HepG2 (cell line): ENCODE results near the gene NFATC1. TPM values are rescaled to one million over a fixed set of nuclear protein-coding genes. Genes with fewer than 3 reads are reported as not detected.

Experiments
- ATAC-seq: fragments of 200-7000 bp; cut with Tn5 transposase; 3 replicates; pipeline ENCODE4 v1.9.1; 2020; ENCODE audit warnings: mild to moderate bottlenecking, moderate library complexity
- BruUV-seq: library from RNA; stranded (reverse); fragments of 400-500 nt; replicated peaks from 2 replicates; lab custom pipeline; 2021; lab: Mats Ljungman, UMichigan
- CTCF ChIA-PET: fragments of 300-600 bp; formaldehyde crosslinking; extraction: SDS; loops from one replicate; lab custom pipeline; 2021; ENCODE audit warnings: low total read pairs, inconsistent platforms, low intra/inter-chr PET ratio; lab: Yijun Ruan, JAX
- POLR2A ChIA-PET: fragments of 350-600 bp; sonication (Branson Sonifier 250); formaldehyde crosslinking; loops from one replicate; lab custom pipeline; 2020; ENCODE audit warnings: antibody characterized with exemption, inconsistent platforms; lab: Yijun Ruan, JAX
- DNase-seq: peaks from one replicate; pipeline ENCODE4 v3.0.0-alpha.2; 2015; ENCODE audit warnings: low spot score
- FAIRE-seq: peaks from 3 replicates; lab custom pipeline; 2011; peaks lifted over from hg19 to GRCh38; lab: Jason Lieb, UNC
- H2AFZ ChIP-seq: one replicate; pipeline ENCODE4 v1.6.1; 2011; ENCODE audit warnings: low read length, inconsistent platforms
- H3K27ac ChIP-seq: fragments of 300-600 bp; 3 replicates; pipeline ENCODE4 v1.8.0; 2011; ENCODE audit warnings: mixed run types, mild to moderate bottlenecking, mixed read lengths, low read length, inconsistent platforms; ENCODE audit not compliant: insufficient read depth; ENCODE audit errors: extremely low read length
- H3K27me3 ChIP-seq, 2 experiments: fragments of 200-600 bp in 1 of 2; 2 replicates in 1 of 2; 3 replicates in 1 of 2; pipeline versions ENCODE4 v1.6.0 to v1.8.0; 2011; ENCODE audit warnings: low read length in 2 of 2, mild to moderate bottlenecking in 2 of 2, moderate library complexity in 2 of 2, inconsistent platforms in 1 of 2; ENCODE audit not compliant: insufficient read depth in 2 of 2, control insufficient read depth in 1 of 2
- H3K36me3 ChIP-seq, 2 experiments: fragments of 200-600 bp in 1 of 2; replicated peaks in 1 of 2; 2 replicates in 1 of 2; 3 replicates in 1 of 2; pipeline versions ENCODE4 v1.5.1 to v1.8.0; 2011; ENCODE audit warnings: low read length in 2 of 2, inconsistent platforms in 1 of 2; ENCODE audit not compliant: insufficient read depth in 2 of 2, control insufficient read depth in 1 of 2
- H3K4me1 ChIP-seq: 2 replicates; pipeline ENCODE4 v1.5.1; 2012; ENCODE audit warnings: low read length, inconsistent platforms; ENCODE audit not compliant: insufficient read depth
- H3K4me2 ChIP-seq: 2 replicates; pipeline ENCODE4 v1.6.0; 2011; ENCODE audit warnings: low read depth, low read length, inconsistent platforms
- H3K4me3 ChIP-seq, 3 experiments: fragments of 200-600 bp in 1 of 3; sonication (generic), shearing (Covaris generic) in 1 of 3; replicated peaks in 1 of 3; 2 replicates each; pipeline ENCODE4 v1.5.1; 2011 to 2016; ENCODE audit warnings: low read length in 3 of 3, inconsistent platforms in 2 of 3, low read depth in 2 of 3, mild to moderate bottlenecking in 2 of 3, control low read depth in 1 of 3, mixed read lengths in 1 of 3; ENCODE audit not compliant: insufficient read depth in 1 of 3
- H3K79me2 ChIP-seq: one replicate; pipeline ENCODE4 v1.6.1; 2011; ENCODE audit warnings: low read length, inconsistent platforms; ENCODE audit not compliant: insufficient read depth
- H3K9ac ChIP-seq: 2 replicates; pipeline ENCODE4 v1.6.0; 2011; ENCODE audit warnings: mild to moderate bottlenecking, low read depth, low read length, inconsistent platforms; ENCODE audit not compliant: insufficient read depth
- H3K9me3 ChIP-seq: 2 replicates; pipeline ENCODE4 v1.5.1; 2012; ENCODE audit warnings: mild to moderate bottlenecking, low read length
- H4K20me1 ChIP-seq: 2 replicates; pipeline ENCODE4 v1.6.0; 2011; ENCODE audit warnings: inconsistent platforms, mild to moderate bottlenecking, low read length, moderate library complexity; ENCODE audit not compliant: insufficient read depth
- FOXA3 ChIP-seq: IDR thresholded peaks from 2 replicates; pipeline ENCODE4 v1.6.1; 2016; ENCODE audit warnings: missing genetic modification reagents, missing compliant biosample characterization
- HOXA7 ChIP-seq: sonication (generic); formaldehyde crosslinking; IDR thresholded peaks from 2 replicates; pipeline ENCODE4 v1.8.1; 2022; ENCODE audit warnings: mild to moderate bottlenecking, missing genetic modification reagents, moderate library complexity
- MEIS2 ChIP-seq: sonication (generic); formaldehyde crosslinking; IDR thresholded peaks from 2 replicates; pipeline ENCODE4 v1.9.0; 2021; ENCODE audit warnings: mild to moderate bottlenecking, missing genetic modification reagents
- NR2C2 ChIP-seq: sonication (generic); formaldehyde crosslinking; IDR thresholded peaks from 2 replicates; pipeline ENCODE4 v1.4.0; 2020; ENCODE audit warnings: missing genetic modification reagents, mild to moderate bottlenecking, moderate library complexity, borderline replicate concordance
- REPIN1 ChIP-seq: sonication (generic); formaldehyde crosslinking; IDR thresholded peaks from 2 replicates; pipeline ENCODE4 v1.8.0; 2022; ENCODE audit warnings: missing genetic modification reagents, low read depth, mild to moderate bottlenecking, borderline replicate concordance
- SETDB1 ChIP-seq: sonication (generic); formaldehyde crosslinking; IDR thresholded peaks from 2 replicates; pipeline ENCODE4 v1.5.1; 2020; ENCODE audit warnings: missing genetic modification reagents, mild to moderate bottlenecking, borderline replicate concordance
- ZBTB38 ChIP-seq: sonication (generic); formaldehyde crosslinking; IDR thresholded peaks from 2 replicates; pipeline ENCODE4 v1.5.1; 2020; ENCODE audit warnings: mild to moderate bottlenecking, missing genetic modification reagents
- ZFY ChIP-seq: sonication (generic); formaldehyde crosslinking; IDR thresholded peaks from 2 replicates; pipeline ENCODE4 v1.4.0; 2020; ENCODE audit warnings: missing genetic modification reagents
- ZNF207 ChIP-seq: fragments of 450-650 bp; IDR thresholded peaks from 2 replicates; pipeline ENCODE4 v1.6.1; 2016; ENCODE audit warnings: antibody characterized with exemption, borderline replicate concordance
- ZNF230 ChIP-seq: sonication (generic); formaldehyde crosslinking; IDR thresholded peaks from 2 replicates; pipeline ENCODE4 v1.4.0; 2020; ENCODE audit warnings: mild to moderate bottlenecking, missing genetic modification reagents
- ZNF383 ChIP-seq: sonication (generic); formaldehyde crosslinking; IDR thresholded peaks from 2 replicates; pipeline ENCODE4 v1.4.0; 2020; ENCODE audit warnings: missing genetic modification reagents, mild to moderate bottlenecking, borderline replicate concordance
- ZNF431 ChIP-seq: sonication (generic); formaldehyde crosslinking; IDR thresholded peaks from 2 replicates; pipeline ENCODE4 v1.9.0; 2022; ENCODE audit warnings: missing genetic modification reagents, low read depth, mild to moderate bottlenecking, borderline replicate concordance
- WGBS: methylation state at CpG from one replicate; pipeline ENCODE4 v1.1.6; 2017; ENCODE audit warnings: low lambda C conversion rate; 5-methylcytosine and 5-hydroxymethylcytosine counted together
- in situ Hi-C: cut with HindIII; loops from 2 replicates; pipeline ENCODE4 v1.10.0; 2017; ENCODE audit warnings: low pct_unique_long_range_greater_than_20kb; ENCODE audit not compliant: extremely low pct_ligation_motif_present
- intact Hi-C: fragments of 100-400 bp; cut with micrococcal nuclease; formaldehyde crosslinking; loops from one replicate; pipeline ENCODE4 v1.10.0; 2022; ENCODE audit not compliant: unreplicated experiment
- polyA plus RNA-seq, 8 experiments: library from polyadenylated mRNA; depleted of rRNA in 3 of 8; stranded (reverse) in 7 of 8; unstranded in 1 of 8; fragments of >200 nt; fragmentation: Illumina TruSeq in 4 of 8; extraction: Trizol in 4 of 8; gene quantifications; 2 replicates each; pipeline versions ENCODE4 v1.2.1 to v1.2.3, GENCODE V29; 2011 to 2016; ENCODE audit warnings: low read depth in 4 of 8, missing spikeins in 1 of 8, mixed read lengths in 1 of 8; ENCODE audit not compliant: insufficient read depth in 1 of 8
- total RNA-seq, 5 experiments: library from RNA; depleted of rRNA; stranded (reverse); fragments of >200 nt; fragmentation: Illumina TruSeq; extraction: Trizol; gene quantifications; 2 replicates each; pipeline ENCODE4 v1.2.3, GENCODE V29; 2016; ENCODE audit warnings: low read depth in 1 of 5
- TF ChIP-seq, protein P1 (sequence below): sonication (generic); formaldehyde crosslinking; IDR thresholded peaks from 2 replicates; pipeline ENCODE4 v1.5.1; 2020; ENCODE audit warnings: mild to moderate bottlenecking, missing genetic modification reagents, borderline replicate concordance
- TF ChIP-seq, protein P2 (sequence below): IDR thresholded peaks from 2 replicates; pipeline ENCODE4 v1.6.1; 2016; ENCODE audit warnings: mild to moderate bottlenecking
- TF ChIP-seq, protein P3 (sequence below): sonication (generic); formaldehyde crosslinking; IDR thresholded peaks from 2 replicates; pipeline ENCODE4 v1.8.1; 2023; ENCODE audit warnings: mild to moderate bottlenecking, moderate library complexity, missing genetic modification reagents

The NFATC1 gene
- total and polyA plus RNA-seq, 2 of the 13 experiments (the other 11 are each of a cell fraction or from before 2014, with no cell fraction given), result not detected

DNA sequence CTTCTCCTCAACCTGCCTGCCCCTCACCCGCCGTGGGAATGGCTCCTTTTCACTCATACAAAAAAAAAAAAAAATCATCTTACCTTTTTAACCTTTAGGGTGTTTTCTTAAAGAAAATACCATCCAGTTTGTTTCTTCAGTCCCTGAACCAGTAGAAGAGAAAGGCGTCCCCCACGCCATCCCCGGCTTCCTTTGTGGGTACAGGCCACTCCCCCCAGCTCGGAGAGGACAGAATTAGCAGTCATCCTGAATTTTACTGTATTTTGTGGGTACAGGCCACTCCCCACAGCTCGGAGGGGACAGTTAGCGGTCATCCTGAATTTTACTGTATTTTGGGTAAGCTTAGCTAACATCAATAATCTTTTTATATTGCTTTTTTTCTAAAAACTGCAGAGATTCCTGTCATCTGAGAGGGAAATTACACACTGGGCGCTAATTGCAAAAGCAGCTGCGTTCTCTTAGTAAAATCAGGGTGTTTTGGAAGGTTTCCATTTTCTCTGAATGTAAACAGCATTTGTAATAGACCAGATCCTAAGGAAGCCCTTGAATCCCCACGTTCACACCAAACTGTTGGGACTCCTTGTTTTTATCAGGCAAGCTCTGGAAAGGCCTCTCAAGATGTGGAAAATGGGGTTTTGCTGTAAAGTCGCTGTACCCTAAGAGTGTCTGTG lies 72.5 kb downstream of the NFATC1 start (continued):
- TF ChIP-seq, protein P1, sequence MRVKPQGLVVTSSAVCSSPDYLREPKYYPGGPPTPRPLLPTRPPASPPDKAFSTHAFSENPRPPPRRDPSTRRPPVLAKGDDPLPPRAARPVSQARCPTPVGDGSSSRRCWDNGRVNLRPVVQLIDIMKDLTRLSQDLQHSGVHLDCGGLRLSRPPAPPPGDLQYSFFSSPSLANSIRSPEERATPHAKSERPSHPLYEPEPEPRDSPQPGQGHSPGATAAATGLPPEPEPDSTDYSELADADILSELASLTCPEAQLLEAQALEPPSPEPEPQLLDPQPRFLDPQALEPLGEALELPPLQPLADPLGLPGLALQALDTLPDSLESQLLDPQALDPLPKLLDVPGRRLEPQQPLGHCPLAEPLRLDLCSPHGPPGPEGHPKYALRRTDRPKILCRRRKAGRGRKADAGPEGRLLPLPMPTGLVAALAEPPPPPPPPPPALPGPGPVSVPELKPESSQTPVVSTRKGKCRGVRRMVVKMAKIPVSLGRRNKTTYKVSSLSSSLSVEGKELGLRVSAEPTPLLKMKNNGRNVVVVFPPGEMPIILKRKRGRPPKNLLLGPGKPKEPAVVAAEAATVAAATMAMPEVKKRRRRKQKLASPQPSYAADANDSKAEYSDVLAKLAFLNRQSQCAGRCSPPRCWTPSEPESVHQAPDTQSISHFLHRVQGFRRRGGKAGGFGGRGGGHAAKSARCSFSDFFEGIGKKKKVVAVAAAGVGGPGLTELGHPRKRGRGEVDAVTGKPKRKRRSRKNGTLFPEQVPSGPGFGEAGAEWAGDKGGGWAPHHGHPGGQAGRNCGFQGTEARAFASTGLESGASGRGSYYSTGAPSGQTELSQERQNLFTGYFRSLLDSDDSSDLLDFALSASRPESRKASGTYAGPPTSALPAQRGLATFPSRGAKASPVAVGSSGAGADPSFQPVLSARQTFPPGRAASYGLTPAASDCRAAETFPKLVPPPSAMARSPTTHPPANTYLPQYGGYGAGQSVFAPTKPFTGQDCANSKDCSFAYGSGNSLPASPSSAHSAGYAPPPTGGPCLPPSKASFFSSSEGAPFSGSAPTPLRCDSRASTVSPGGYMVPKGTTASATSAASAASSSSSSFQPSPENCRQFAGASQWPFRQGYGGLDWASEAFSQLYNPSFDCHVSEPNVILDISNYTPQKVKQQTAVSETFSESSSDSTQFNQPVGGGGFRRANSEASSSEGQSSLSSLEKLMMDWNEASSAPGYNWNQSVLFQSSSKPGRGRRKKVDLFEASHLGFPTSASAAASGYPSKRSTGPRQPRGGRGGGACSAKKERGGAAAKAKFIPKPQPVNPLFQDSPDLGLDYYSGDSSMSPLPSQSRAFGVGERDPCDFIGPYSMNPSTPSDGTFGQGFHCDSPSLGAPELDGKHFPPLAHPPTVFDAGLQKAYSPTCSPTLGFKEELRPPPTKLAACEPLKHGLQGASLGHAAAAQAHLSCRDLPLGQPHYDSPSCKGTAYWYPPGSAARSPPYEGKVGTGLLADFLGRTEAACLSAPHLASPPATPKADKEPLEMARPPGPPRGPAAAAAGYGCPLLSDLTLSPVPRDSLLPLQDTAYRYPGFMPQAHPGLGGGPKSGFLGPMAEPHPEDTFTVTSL (CRISPR knock-in tag), result no peak
- TF ChIP-seq ZNF431 (CRISPR knock-in tag) (no peak), ZNF383 (CRISPR knock-in tag) (no peak), ZBTB38 (CRISPR knock-in tag) (no peak), SETDB1 (CRISPR knock-in tag) (no peak)

DNA sequence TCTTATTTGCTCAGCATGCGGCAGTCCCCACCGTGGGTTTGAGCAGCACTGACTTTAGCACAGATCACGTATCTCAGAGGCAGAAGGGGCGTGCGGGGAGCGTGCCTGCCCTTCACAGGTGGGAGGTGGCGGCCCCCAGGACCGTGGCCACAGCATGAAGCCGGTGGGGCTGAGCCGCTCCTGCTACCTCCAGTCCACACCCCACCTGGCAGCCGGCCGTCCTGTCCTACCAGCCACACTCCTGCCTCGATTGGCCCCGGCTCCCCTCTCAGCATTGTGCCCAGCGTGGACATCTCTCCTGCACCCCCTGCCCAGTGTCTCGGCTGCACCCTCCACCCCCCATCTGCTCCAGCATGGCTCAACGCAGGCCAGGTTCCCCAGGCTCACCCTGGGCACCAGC lies 73.6 kb downstream of the NFATC1 start:
- Histone ChIP-seq H3K27me3 (peaks cover 8 to 70% of the 10 kb centered on the region in 2 experiments), H3K27ac (no peak overlapping the region), H3K9me3 (no peaks in the 10 kb centered on the region), H3K36me3 (no peaks in the 10 kb centered on the region), H4K20me1 (no peaks in the 10 kb centered on the region), H3K79me2 (no peaks in the 10 kb centered on the region), H3K4me2 (no peak overlapping the region), H3K4me1 (no peaks in the 10 kb centered on the region), H3K4me3 (no peak overlapping the region), H2AFZ (no peak overlapping the region), H3K9ac (no peak overlapping the region)
- intact Hi-C loops (no loop called here), in situ Hi-C loops (no loop called here)
- TF ChIP-seq NR2C2 (CRISPR knock-in tag) (no peak), ZFY (CRISPR knock-in tag) (no peak), MEIS2 (CRISPR knock-in tag) (no peak), HOXA7 (CRISPR knock-in tag) (no peak), ZNF230 (no peak), REPIN1 (no peak), ZNF207 (no peak), FOXA3 (no peak)
- TF ChIP-seq, protein P2, sequence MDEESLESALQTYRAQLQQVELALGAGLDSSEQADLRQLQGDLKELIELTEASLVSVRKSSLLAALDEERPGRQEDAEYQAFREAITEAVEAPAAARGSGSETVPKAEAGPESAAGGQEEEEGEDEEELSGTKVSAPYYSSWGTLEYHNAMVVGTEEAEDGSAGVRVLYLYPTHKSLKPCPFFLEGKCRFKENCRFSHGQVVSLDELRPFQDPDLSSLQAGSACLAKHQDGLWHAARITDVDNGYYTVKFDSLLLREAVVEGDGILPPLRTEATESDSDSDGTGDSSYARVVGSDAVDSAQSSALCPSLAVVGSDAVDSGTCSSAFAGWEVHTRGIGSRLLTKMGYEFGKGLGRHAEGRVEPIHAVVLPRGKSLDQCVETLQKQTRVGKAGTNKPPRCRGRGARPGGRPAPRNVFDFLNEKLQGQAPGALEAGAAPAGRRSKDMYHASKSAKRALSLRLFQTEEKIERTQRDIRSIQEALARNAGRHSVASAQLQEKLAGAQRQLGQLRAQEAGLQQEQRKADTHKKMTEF (CRISPR knock-in tag), result no peak
- TF ChIP-seq, protein P3, sequence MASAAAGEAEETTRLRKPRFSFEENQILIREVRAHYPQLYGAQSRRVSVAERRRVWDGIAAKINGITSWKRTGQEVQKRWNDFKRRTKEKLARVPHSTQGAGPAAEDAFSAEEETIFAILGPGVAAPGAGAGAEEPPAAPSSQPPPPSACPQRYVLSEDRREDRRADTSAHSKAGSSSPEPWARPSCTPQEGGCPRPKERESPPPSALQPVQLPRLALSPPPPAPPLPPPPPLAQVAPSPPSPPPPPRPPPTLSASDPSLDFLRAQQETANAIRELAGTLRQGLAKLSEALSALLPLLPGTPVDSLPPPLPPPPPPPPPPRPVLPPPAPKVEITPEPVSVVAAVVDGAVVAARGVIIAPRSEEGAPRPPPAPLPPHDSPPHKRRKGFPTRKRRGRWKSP, result no peak
- 9% methylated on average over 12 of the region's 17 CpGs for WGBS
- ChIA-PET CTCF (no interaction called here), POLR2A (no interaction called here)
- no peak for FAIRE-seq
- no peak for ATAC-seq
- no peak for DNase-seq
- BruUV-seq, result no TSS peak
